HG02973 (cell line): ENCODE measurements around the gene PIEZO1.

ENCODE experiments used
- ATAC-seq: cut with Tn5 transposase; IDR thresholded peaks from one replicate; pipeline ENCODE4 v1.9.1; 2021; ENCODE audit warnings: moderate library complexity; ENCODE audit not compliant: unreplicated experiment

PIEZO1 gene

GRCh38 chr16:88770461-88771293 is 14.3 kb downstream of the PIEZO1 start:
- ATAC-seq, result no peak

GRCh38 chr16:88769617-88770460 is 15.2 kb downstream of the PIEZO1 start:
- no peak for ATAC-seq

GRCh38 chr16:88768071-88768783 is 16.8 kb downstream of the PIEZO1 start:
- no peak for ATAC-seq

GRCh38 chr16:88767546-88768070 is 17.4 kb downstream of the PIEZO1 start:
- ATAC-seq, result no peak

- no peak for ATAC-seq
Observed at GRCh38 chr16:88766975-88767374, 18.0 kb downstream of the PIEZO1 start.

- ATAC-seq, result no peak
Observed at GRCh38 chr16:88764913-88765349, 20.1 kb downstream of the PIEZO1 start.

- ATAC-seq, result no peak
Observed at GRCh38 chr16:88764080-88764479, 20.9 kb downstream of the PIEZO1 start.

- no peak for ATAC-seq
Observed at GRCh38 chr16:88763502-88764053, 21.4 kb downstream of the PIEZO1 start.

GRCh38 chr16:88762941-88763340 is 22.1 kb downstream of the PIEZO1 start:
- ATAC-seq, result no peak

GRCh38 chr16:88762258-88762870 is 22.7 kb downstream of the PIEZO1 start:
- ATAC-seq, result no peak

- no peak for ATAC-seq
Observed at GRCh38 chr16:88761830-88762229, 23.2 kb downstream of the PIEZO1 start.

- ATAC-seq, result no peak
Observed at GRCh38 chr16:88761143-88761534, 23.9 kb downstream of the PIEZO1 start.

- ATAC-seq, result no peak
Observed at GRCh38 chr16:88760424-88761142, 24.4 kb downstream of the PIEZO1 start.

GRCh38 chr16:88759976-88760350 is 25.1 kb downstream of the PIEZO1 start:
- ATAC-seq, result no peak

- ATAC-seq, result no peak
Observed at GRCh38 chr16:88759245-88759975, 25.6 kb downstream of the PIEZO1 start.

- no peak for ATAC-seq
Observed at GRCh38 chr16:88758944-88759244, 26.1 kb downstream of the PIEZO1 start.

- ATAC-seq, result no peak
Observed at GRCh38 chr16:88758227-88758943, 26.6 kb downstream of the PIEZO1 start.

GRCh38 chr16:88755745-88756443 is 29.1 kb downstream of the PIEZO1 start:
- ATAC-seq, result no peak
